Measurements from ENCODE around the gene AIP. TPM values are rescaled to one million over a fixed set of nuclear protein-coding genes. Genes with fewer than 3 reads are reported as not detected.

The AIP gene
- total and polyA plus RNA-seq, 9 of the 15 experiments (the other 6 are each of a cell fraction or from before 2014, with no cell fraction given), result 5.2 to 92.5 (median 52.7) TPM

GRCh38 chr11:67463680-67464410 is 19.0 kb upstream of the AIP start (continued):
- TF ChIP-seq SP1 (CRISPR knock-in tag; IDR thresholded peaks at IDR 0.05) (0 out of 2 replicates have a peak, but pooled peaks have one; percentile 23), HCFC1 (IDR thresholded peaks at IDR 0.05; ENCODE audit: low read depth, low read length) (peak; percentile 47), SETDB1 (IDR thresholded peaks at IDR 0.05; ENCODE audit: low read length) (no peak), KLF16 (IDR thresholded peaks at IDR 0.05) (no peak), TOE1 (IDR thresholded peaks at IDR 0.05; ENCODE audit: borderline replicate concordance) (no peak), TOE1 (CRISPR knock-in tag; IDR thresholded peaks at IDR 0.05; ENCODE audit: borderline replicate concordance, low read depth) (no peak), ZNF592 (IDR thresholded peaks at IDR 0.05) (peak; percentile 96), ETS2 (tag; IDR thresholded peaks at IDR 0.05; ENCODE audit: borderline replicate concordance, poor library complexity, severe bottlenecking) (no peak), ZNF347 (CRISPR knock-in tag; IDR thresholded peaks at IDR 0.05; ENCODE audit: low read depth) (no peak), ELK1 (CRISPR knock-in tag; IDR thresholded peaks at IDR 0.05) (no peak), CBX2 (IDR thresholded peaks at IDR 0.05; ENCODE audit: insufficient read depth, low read length, poor library complexity, severe bottlenecking) (no peak), GABPB2 (CRISPR knock-in tag; conservative IDR thresholded peaks at IDR 0.05) (no peak), CHD2 (IDR thresholded peaks at IDR 0.05; ENCODE audit: low read depth, low read length) (no peak), ZNF232 (CRISPR knock-in tag; IDR thresholded peaks at IDR 0.05) (no peak), KLF1 (tag; IDR thresholded peaks at IDR 0.05) (peak; percentile 53; the same call in 1 of the 2 replicates), ZC3H11A (IDR thresholded peaks at IDR 0.05; ENCODE audit: low read depth, low read length) (no peak), ZNF174 (CRISPR knock-in tag; IDR thresholded peaks at IDR 0.05) (no peak), SMARCA4 (IDR thresholded peaks at IDR 0.05) (0 out of 2 replicates have a peak, but pooled peaks have one; percentile 42), NCOR1 (IDR thresholded peaks at IDR 0.05) (no peak), ZNF655 (CRISPR knock-in tag; IDR thresholded peaks at IDR 0.05) (no peak), IRF9 (tag; IDR thresholded peaks at IDR 0.05) (no peak), HDAC6 (IDR thresholded peaks at IDR 0.05; ENCODE audit: low read depth, low read length) (no peak)

Data from K562 (cell line).